ENCODE data around the gene ZNF608. TPM values are rescaled to one million over a fixed set of nuclear protein-coding genes. Genes with fewer than 3 reads are reported as not detected.

The ZNF608 gene
- total RNA-seq, 1 donor from 2014 or later: 29.6 TPM

- no peak for DNase-seq (ENCODE audit: low spot score)
Observed at GRCh38 chr5:124755041-124755440, 8.6 kb upstream of the ZNF608 start.

- no peak for DNase-seq (ENCODE audit: low spot score)
Observed at GRCh38 chr5:124754206-124754927, 7.9 kb upstream of the ZNF608 start.

GRCh38 chr5:124752854-124753720 is 6.6 kb upstream of the ZNF608 start:
- no peak for DNase-seq (ENCODE audit: low spot score)

- DNase-seq (ENCODE audit: low spot score): no peak
Observed at GRCh38 chr5:124751031-124751430, 4.6 kb upstream of the ZNF608 start.

GRCh38 chr5:124748687-124749594 is 2.5 kb upstream of the ZNF608 start:
- peak; percentile 83 for DNase-seq (ENCODE audit: low spot score)

- DNase-seq (ENCODE audit: low spot score): no peak
Observed at GRCh38 chr5:124747791-124748686, 1.6 kb upstream of the ZNF608 start.

- peak; percentile 86 for DNase-seq (ENCODE audit: low spot score)
Observed at GRCh38 chr5:124746916-124747790, 714 bp upstream of the ZNF608 start.

- no peak for DNase-seq (ENCODE audit: low spot score)
Observed at GRCh38 chr5:124745007-124745927, 1.2 kb downstream of the ZNF608 start.

GRCh38 chr5:124744170-124744971 is 2.1 kb downstream of the ZNF608 start:
- peak; percentile 66 for DNase-seq (ENCODE audit: low spot score)

- peak; percentile 44 for DNase-seq (ENCODE audit: low spot score)
Observed at GRCh38 chr5:124743602-124744169, 2.8 kb downstream of the ZNF608 start.

- DNase-seq (ENCODE audit: low spot score): peak; percentile 54
Observed at GRCh38 chr5:124742983-124743601, 3.3 kb downstream of the ZNF608 start.

GRCh38 chr5:124742521-124742920 is 3.9 kb downstream of the ZNF608 start:
- DNase-seq (ENCODE audit: low spot score): no peak

- DNase-seq (ENCODE audit: low spot score): no peak
Observed at GRCh38 chr5:124741711-124742496, 4.5 kb downstream of the ZNF608 start.

GRCh38 chr5:124740991-124741583 is 5.4 kb downstream of the ZNF608 start:
- DNase-seq (ENCODE audit: low spot score): no peak

GRCh38 chr5:124740071-124740470 is 6.4 kb downstream of the ZNF608 start:
- DNase-seq (ENCODE audit: low spot score): no peak

GRCh38 chr5:124739634-124740025 is 6.8 kb downstream of the ZNF608 start:
- DNase-seq (ENCODE audit: low spot score): no peak

All from ureter (tissue), 1 donor.